Thyroid gland (tissue), 4 donors: ENCODE measurements around the gene TCF7L2. TPM values are rescaled to one million over a fixed set of nuclear protein-coding genes. Genes with fewer than 3 reads are reported as not detected.

Experiments
- DNase-seq, 2 donors: peaks; one replicate each; pipeline ENCODE4 v3.0.0-alpha.2; 2019
- H3K27ac ChIP-seq, 3 donors: fragments of 200-600 bp; sonication (generic); 1 replicate in 2 of 3; 2 replicates in 1 of 3; pipeline ENCODE4 v1.5.1; 2016 to 2019; ENCODE audit warnings: mild to moderate bottlenecking in 1 of 3, moderate library complexity in 1 of 3
- H3K27me3 ChIP-seq: fragments of 200-600 bp; sonication (generic); one replicate; pipeline ENCODE4 v1.5.1; 2019
- H3K36me3 ChIP-seq, 2 donors: fragments of 200-600 bp; sonication (generic); one replicate each; pipeline ENCODE4 v1.5.1; 2016 to 2019
- H3K4me1 ChIP-seq, 2 donors: fragments of 200-600 bp; sonication (generic); one replicate each; pipeline ENCODE4 v1.5.1; 2017 to 2019
- H3K4me3 ChIP-seq, 3 donors: fragments of 200-600 bp; sonication (generic); replicated peaks in 1 of 3; 1 replicate in 2 of 3; 2 replicates in 1 of 3; pipeline ENCODE4 v1.5.1; 2016; ENCODE audit warnings: mild to moderate bottlenecking in 1 of 3
- H3K9me3 ChIP-seq: fragments of 200-600 bp; sonication (generic); one replicate; pipeline ENCODE4 v1.5.1; 2017
- POLR2A ChIP-seq, 2 donors: fragments of 450-650 bp; IDR thresholded peaks; one replicate each; pipeline ENCODE4 v1.6.1; 2017; ENCODE audit warnings: antibody characterized with exemption in 2 of 2, mild to moderate bottlenecking in 2 of 2, moderate library complexity in 1 of 2
- WGBS, 2 donors: methylation state at CpG; one replicate each; pipeline ENCODE4 v1.1.5; 2017; 5-methylcytosine and 5-hydroxymethylcytosine counted together
- intact Hi-C: fragments of 100-400 bp; cut with DNase I; formaldehyde crosslinking; loops from one replicate; pipeline ENCODE4 v1.15.1; 2023
- total RNA-seq, 4 donors: library from RNA; depleted of rRNA; stranded (reverse); fragments of >200 nt; gene quantifications; one replicate each; pipeline ENCODE4 v1.2.3, GENCODE V29; 2016
- TF ChIP-seq, protein P1 (sequence below), 6 experiments: fragments of 200-600 bp in 3 of 6; fragments of 450-650 bp in 3 of 6; sonication (generic) in 3 of 6; IDR thresholded peaks; one replicate each; pipeline ENCODE4 v1.5.1; 2016 to 2019; ENCODE audit warnings: antibody characterized with exemption in 6 of 6, mild to moderate bottlenecking in 2 of 6, inconsistent platforms in 1 of 6, moderate library complexity in 1 of 6

TCF7L2 gene
- total RNA-seq, 4 donors from 2014 or later = 16.2 to 67.1 (median 25.3) TPM

DNA sequence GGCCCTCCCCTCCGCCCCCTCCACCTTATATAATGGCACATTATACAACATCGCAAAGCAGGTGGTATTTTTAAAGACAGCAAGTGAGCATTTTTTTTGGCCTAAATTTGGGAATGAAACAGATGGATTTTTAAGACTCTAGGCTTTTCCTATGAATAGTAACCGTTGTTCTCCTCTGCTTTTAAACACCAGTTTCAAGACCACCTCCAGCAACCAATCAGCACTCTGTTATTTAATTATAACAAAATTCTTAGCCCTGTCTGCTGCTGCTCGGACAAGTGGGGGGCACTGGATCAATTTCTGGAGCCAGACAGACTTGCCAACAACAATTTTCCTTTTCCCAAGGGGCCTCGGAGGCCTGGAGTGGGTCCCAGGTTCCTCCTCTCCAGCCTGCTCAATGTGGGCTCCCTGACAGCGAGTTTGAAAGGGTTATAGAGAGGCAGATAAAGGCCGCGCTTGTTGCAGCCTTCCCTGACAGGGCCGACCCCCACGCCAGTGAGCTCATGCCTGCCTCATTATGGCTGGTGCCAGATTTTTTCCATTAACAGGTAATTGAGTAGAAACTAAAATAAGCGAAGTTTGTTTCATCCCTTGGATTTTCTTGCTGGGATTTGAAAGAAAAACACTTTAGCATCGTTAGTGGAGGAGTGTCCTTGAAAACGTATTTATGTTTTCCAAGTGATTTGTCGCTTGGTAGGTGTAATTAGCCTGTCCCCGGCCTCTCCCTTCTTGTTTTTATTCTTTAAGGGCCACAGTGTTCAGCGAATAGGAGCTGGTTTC is 227.3 kb downstream of the TCF7L2 start:
- TF ChIP-seq POLR2A (IDR thresholded peaks at IDR 0.05) = no peak
- intact Hi-C loops = no loop called here
- DNase-seq = no peak
- no peaks in the 10 kb centered on the region for H3K9me3 ChIP-seq
- H3K4me1 ChIP-seq = peaks cover 0 to 7% of the 10 kb centered on the region in 2 donors
- 51 to 59% methylated on average over 16 of the region's 16 CpGs for WGBS, 2 donors
- H3K4me3 ChIP-seq = no peak overlapping the region
- H3K27me3 ChIP-seq = no peaks in the 10 kb centered on the region
- H3K36me3 ChIP-seq = no peaks in the 10 kb centered on the region
- H3K27ac ChIP-seq = no peak overlapping the region

DNA sequence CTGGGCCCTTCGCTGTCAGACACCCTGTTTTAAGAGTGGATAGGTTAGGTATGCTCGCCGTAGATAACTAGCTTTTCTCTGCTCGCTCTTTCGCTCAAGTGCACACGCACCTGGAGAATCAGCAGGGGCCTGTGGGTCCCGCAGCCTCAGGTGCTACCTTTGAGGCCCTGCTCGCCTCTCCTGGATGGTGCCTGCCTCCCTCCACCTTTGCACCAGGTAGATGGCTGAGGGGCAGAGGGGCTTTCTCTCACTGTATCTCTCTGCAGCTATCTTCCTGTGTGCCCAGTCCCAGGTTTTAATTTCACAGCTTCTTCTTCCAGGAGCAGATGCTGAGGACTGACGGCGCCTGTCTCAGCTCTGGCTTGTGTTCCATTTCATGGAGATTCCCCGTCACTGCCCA is 227.9 kb downstream of the TCF7L2 start:
- Histone ChIP-seq H3K36me3 (no peaks in the 10 kb centered on the region), H3K4me3 (no peak overlapping the region), H3K27me3 (no peaks in the 10 kb centered on the region), H3K27ac (no peak overlapping the region), H3K9me3 (no peaks in the 10 kb centered on the region), H3K4me1 (peaks cover 0 to 7% of the 10 kb centered on the region in 2 donors)
- 72 to 75% methylated on average over 11 of the region's 11 CpGs for WGBS, 2 donors
- TF ChIP-seq, protein P1, sequence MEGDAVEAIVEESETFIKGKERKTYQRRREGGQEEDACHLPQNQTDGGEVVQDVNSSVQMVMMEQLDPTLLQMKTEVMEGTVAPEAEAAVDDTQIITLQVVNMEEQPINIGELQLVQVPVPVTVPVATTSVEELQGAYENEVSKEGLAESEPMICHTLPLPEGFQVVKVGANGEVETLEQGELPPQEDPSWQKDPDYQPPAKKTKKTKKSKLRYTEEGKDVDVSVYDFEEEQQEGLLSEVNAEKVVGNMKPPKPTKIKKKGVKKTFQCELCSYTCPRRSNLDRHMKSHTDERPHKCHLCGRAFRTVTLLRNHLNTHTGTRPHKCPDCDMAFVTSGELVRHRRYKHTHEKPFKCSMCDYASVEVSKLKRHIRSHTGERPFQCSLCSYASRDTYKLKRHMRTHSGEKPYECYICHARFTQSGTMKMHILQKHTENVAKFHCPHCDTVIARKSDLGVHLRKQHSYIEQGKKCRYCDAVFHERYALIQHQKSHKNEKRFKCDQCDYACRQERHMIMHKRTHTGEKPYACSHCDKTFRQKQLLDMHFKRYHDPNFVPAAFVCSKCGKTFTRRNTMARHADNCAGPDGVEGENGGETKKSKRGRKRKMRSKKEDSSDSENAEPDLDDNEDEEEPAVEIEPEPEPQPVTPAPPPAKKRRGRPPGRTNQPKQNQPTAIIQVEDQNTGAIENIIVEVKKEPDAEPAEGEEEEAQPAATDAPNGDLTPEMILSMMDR (IDR thresholded peaks at IDR 0.05) = no peak
- TF ChIP-seq POLR2A (IDR thresholded peaks at IDR 0.05) = no peak
- DNase-seq = no peak
- intact Hi-C loops = no loop called here

DNA sequence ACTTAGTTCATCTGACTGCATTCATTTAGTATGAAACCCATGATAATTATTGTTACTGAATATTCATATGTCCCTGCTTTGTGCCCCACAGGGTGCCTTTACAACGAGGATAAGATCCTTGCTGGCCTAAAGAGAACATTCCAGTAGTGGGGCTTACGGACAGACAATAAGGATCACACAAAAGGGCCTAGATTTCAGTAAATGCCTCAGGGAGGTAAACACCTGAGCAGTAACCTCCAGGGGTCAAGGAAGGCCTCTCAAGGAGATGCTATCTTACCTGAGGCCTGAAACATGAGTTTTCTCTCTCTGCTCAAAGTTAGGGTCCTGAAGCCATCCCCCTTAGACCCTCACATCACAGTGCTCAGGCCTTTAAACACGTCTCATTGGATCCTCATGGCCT is 228.7 kb downstream of the TCF7L2 start:
- DNase-seq = no peak
- Histone ChIP-seq H3K4me1 (peaks cover 0 to 7% of the 10 kb centered on the region in 2 donors), H3K9me3 (no peaks in the 10 kb centered on the region), H3K27ac (no peak overlapping the region), H3K27me3 (no peaks in the 10 kb centered on the region), H3K36me3 (no peaks in the 10 kb centered on the region), H3K4me3 (no peak overlapping the region)
- 89 to 93% methylated on average over 3 of the region's 3 CpGs for WGBS, 2 donors
- intact Hi-C loops = no loop called here
- TF ChIP-seq, protein P1 (IDR thresholded peaks at IDR 0.05) = no peak
- TF ChIP-seq POLR2A (IDR thresholded peaks at IDR 0.05) = no peak

DNA sequence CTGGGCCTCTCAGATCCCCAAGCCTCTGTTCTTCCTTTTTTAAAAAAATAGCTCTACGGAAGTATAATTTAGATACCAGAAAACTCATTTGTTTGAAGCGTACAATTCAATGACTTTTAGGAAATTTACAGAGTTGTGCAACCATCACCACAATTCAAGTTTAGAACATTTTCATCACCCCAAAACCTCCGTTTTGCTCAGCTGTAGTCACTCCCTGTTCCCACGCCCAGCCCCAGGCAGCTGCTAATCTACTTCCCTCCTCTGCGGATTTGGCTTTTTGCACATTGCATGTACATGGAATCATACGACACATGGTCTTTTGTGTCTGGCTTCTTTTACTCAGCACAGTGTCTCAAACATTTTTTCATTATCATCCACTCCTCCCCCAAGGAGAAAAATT is 229.2 kb downstream of the TCF7L2 start:
- H3K4me1 ChIP-seq = peaks cover 0 to 7% of the 10 kb centered on the region in 2 donors
- no peaks in the 10 kb centered on the region for H3K9me3 ChIP-seq
- no peaks in the 10 kb centered on the region for H3K27me3 ChIP-seq
- TF ChIP-seq POLR2A (IDR thresholded peaks at IDR 0.05) = no peak
- TF ChIP-seq, protein P1 (IDR thresholded peaks at IDR 0.05) = no peak
- no peaks in the 10 kb centered on the region for H3K36me3 ChIP-seq
- intact Hi-C loops = no loop called here
- no peak for DNase-seq
- H3K27ac ChIP-seq = no peak overlapping the region
- H3K4me3 ChIP-seq = no peak overlapping the region
- WGBS, 2 donors = 87 to 89% methylated on average over 6 of the region's 6 CpGs

DNA sequence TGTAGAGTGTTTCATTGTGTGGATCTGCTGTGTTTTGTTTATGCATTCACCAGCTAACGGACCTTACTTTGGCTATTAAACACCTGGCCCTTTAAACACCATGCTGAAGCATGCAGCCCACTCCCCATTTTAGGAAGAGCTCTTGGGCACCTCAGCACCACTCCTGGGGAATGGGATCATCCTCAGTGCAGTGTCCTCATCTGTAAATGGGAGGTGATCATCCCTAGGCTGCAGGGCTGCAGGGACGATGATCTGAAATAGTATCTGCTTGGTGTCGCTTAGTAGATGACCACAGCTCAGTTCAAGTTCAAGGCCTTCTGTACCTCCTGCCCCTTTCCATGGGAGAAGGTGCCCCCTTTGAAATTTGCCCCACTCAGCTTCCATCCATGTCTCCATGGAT is 229.9 kb downstream of the TCF7L2 start:
- Histone ChIP-seq H3K4me3 (no peak overlapping the region), H3K27me3 (no peaks in the 10 kb centered on the region), H3K36me3 (no peaks in the 10 kb centered on the region), H3K27ac (no peak overlapping the region), H3K9me3 (no peaks in the 10 kb centered on the region), H3K4me1 (peaks cover 0 to 7% of the 10 kb centered on the region in 2 donors)
- intact Hi-C loops = no loop called here
- DNase-seq = no peak
- TF ChIP-seq, protein P1 (IDR thresholded peaks at IDR 0.05) = no peak
- TF ChIP-seq POLR2A (IDR thresholded peaks at IDR 0.05) = no peak
- 88 to 94% methylated on average over 3 of the region's 3 CpGs for WGBS, 2 donors
